Transverse colon (tissue), 3 donors: ENCODE data around the gene OLR1.

Experiments used
- EP300 ChIP-seq: sonication (generic); formaldehyde crosslinking; IDR thresholded peaks from one replicate; pipeline ENCODE4 v1.6.1; 2017; ENCODE audit warnings: antibody characterized with exemption, low read depth
- TF ChIP-seq, protein P1 (sequence below), 5 experiments: fragments of 200-600 bp in 3 of 5; fragments of 450-650 bp in 2 of 5; sonication (generic) in 3 of 5; IDR thresholded peaks; 1 replicate in 2 of 5; 2 replicates in 3 of 5; pipeline ENCODE4 v1.5.1; 2016 to 2017; ENCODE audit warnings: antibody characterized with exemption in 5 of 5, inconsistent platforms in 3 of 5, mild to moderate bottlenecking in 2 of 5, moderate library complexity in 1 of 5

DNA sequence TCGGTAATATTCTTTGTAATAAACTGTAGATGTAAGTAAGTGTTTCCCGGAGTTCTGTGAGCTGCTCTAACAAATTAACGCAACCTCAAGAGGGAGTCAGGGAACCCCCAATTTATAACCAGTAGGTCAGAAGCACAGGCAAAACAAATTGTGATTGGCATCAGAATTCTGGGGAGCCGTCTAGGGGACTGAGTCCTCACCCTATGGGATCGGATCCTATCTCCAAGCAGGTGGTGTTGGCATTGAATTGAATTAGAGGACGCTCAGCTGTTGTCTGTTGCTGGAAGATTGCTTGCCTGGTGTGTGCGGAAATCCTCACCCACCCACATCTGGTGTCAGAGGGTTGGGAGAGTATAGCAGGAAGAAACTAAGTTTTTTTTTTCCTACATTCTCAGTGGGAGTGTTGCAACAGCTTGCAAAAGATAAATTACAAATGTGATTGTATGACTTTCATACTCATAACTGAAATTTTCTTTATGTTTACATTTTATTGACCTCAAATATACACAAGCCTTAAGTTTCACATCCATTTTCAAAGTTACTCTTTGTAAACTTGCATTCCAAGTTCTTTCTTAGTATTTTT lies 12.4 kb upstream of the OLR1 start:
- TF ChIP-seq, protein P1, sequence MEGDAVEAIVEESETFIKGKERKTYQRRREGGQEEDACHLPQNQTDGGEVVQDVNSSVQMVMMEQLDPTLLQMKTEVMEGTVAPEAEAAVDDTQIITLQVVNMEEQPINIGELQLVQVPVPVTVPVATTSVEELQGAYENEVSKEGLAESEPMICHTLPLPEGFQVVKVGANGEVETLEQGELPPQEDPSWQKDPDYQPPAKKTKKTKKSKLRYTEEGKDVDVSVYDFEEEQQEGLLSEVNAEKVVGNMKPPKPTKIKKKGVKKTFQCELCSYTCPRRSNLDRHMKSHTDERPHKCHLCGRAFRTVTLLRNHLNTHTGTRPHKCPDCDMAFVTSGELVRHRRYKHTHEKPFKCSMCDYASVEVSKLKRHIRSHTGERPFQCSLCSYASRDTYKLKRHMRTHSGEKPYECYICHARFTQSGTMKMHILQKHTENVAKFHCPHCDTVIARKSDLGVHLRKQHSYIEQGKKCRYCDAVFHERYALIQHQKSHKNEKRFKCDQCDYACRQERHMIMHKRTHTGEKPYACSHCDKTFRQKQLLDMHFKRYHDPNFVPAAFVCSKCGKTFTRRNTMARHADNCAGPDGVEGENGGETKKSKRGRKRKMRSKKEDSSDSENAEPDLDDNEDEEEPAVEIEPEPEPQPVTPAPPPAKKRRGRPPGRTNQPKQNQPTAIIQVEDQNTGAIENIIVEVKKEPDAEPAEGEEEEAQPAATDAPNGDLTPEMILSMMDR (IDR thresholded peaks at IDR 0.05), result no peak
- no peak for TF ChIP-seq EP300
